ENCODE measurements around the gene SLC6A9. TPM values are rescaled to one million over a fixed set of nuclear protein-coding genes. Genes with fewer than 3 reads are reported as not detected.

The SLC6A9 gene
- total and polyA plus RNA-seq, 5 experiments from 2014 or later: 1.7 to 3.4 TPM; not detected in 3

- Mint-ChIP-seq H3K4me1 (peaks cover 20 to 29% (median 23%) of the 10 kb centered on the region in 4 donors), H3K36me3 (peaks cover 0 to 17% (median 4%) of the 10 kb centered on the region in 3 donors), H3K9me3 (no peaks in the 10 kb centered on the region), H3K27me3 (peaks cover 3 to 19% (median 11%) of the 10 kb centered on the region in 5 donors), H3K4me3 (no peak overlapping the region), H3K27ac (no peak overlapping the region)
- ATAC-seq (no peak), DNase-seq (no peak)
- POLR2A ChIA-PET: no interaction called here
Measured at GRCh38 chr1:43982241-43982640, 49.0 kb downstream of the SLC6A9 start.

- no peak overlapping the region for H3K27ac Mint-ChIP-seq
Measured at GRCh38 chr1:43981636-43982035, 49.6 kb downstream of the SLC6A9 start.

GRCh38 chr1:43981135-43981491 lies 50.1 kb downstream of the SLC6A9 start:
- peaks cover 0 to 28% (median 11%) of the 10 kb centered on the region in 3 donors for H3K36me3 Mint-ChIP-seq
- H3K27me3 Mint-ChIP-seq: peaks cover 3 to 19% (median 11%) of the 10 kb centered on the region in 5 donors
- H3K27ac Mint-ChIP-seq: no peak overlapping the region
- POLR2A ChIA-PET: interaction anchor here (0.5 kb wide), 1 partner anchor 50 kb away, joined by 4 read pairs; no protein-coding TSS in a partner anchor
- no peaks in the 10 kb centered on the region for H3K9me3 Mint-ChIP-seq
- H3K4me1 Mint-ChIP-seq: peaks cover 27 to 40% (median 34%) of the 10 kb centered on the region in 4 donors
- DNase-seq: no peak
- no peak for ATAC-seq
- peak overlapping the region in 1 of 10 donors; percentile 34 for H3K4me3 Mint-ChIP-seq

More at GRCh38 chr1:43981636-43982035, 49.6 kb downstream of the SLC6A9 start:
- Mint-ChIP-seq H3K27me3 (peaks cover 3 to 19% (median 11%) of the 10 kb centered on the region in 5 donors), H3K4me3 (peak overlapping the region in 1 of 10 donors; percentile 40), H3K36me3 (peaks cover 0 to 23% (median 10%) of the 10 kb centered on the region in 3 donors), H3K4me1 (peaks cover 26 to 35% (median 29%) of the 10 kb centered on the region in 4 donors), H3K9me3 (no peaks in the 10 kb centered on the region)
- POLR2A ChIA-PET: no interaction called here
- no peak for ATAC-seq
- no peak for DNase-seq

GRCh38 chr1:43980255-43981134 lies 50.8 kb downstream of the SLC6A9 start:
- Mint-ChIP-seq H3K27ac (peak overlapping the region in 3 of 10 donors; percentile 6 to 53 (median 7)), H3K4me3 (peak overlapping the region; percentile 74 to 91 (median 85))
- ATAC-seq: no peak

GRCh38 chr1:43979528-43980254 lies 51.6 kb downstream of the SLC6A9 start:
- ATAC-seq (no peak), DNase-seq (no peak)
- Mint-ChIP-seq H3K9me3 (no peaks in the 10 kb centered on the region), H3K4me1 (peaks cover 30 to 50% (median 40%) of the 10 kb centered on the region in 4 donors), H3K36me3 (peaks cover 0 to 28% (median 11%) of the 10 kb centered on the region in 3 donors), H3K27me3 (peaks cover 3 to 19% (median 11%) of the 10 kb centered on the region in 5 donors), H3K4me3 (peak overlapping the region; percentile 74 to 91 (median 85)), H3K27ac (peak overlapping the region in 5 of 10 donors; percentile 43 to 63 (median 53))
- POLR2A ChIA-PET: no interaction called here

More at GRCh38 chr1:43980255-43981134, 50.8 kb downstream of the SLC6A9 start:
- Mint-ChIP-seq H3K36me3 (peaks cover 0 to 28% (median 11%) of the 10 kb centered on the region in 3 donors), H3K9me3 (no peaks in the 10 kb centered on the region), H3K4me1 (peaks cover 30 to 46% (median 40%) of the 10 kb centered on the region in 4 donors), H3K27me3 (peaks cover 3 to 19% (median 11%) of the 10 kb centered on the region in 5 donors)
- DNase-seq: no peak
- POLR2A ChIA-PET: interaction anchor here (0.5 kb wide), 1 partner anchor 50 kb away, joined by 4 read pairs; no protein-coding TSS in a partner anchor

GRCh38 chr1:43979261-43979527 lies 52.1 kb downstream of the SLC6A9 start:
- POLR2A ChIA-PET: no interaction called here
- peak overlapping the region in 1 of 10 donors; percentile 74 for H3K4me3 Mint-ChIP-seq
- peaks cover 32 to 52% (median 43%) of the 10 kb centered on the region in 4 donors for H3K4me1 Mint-ChIP-seq
- no peaks in the 10 kb centered on the region for H3K9me3 Mint-ChIP-seq
- peaks cover 3 to 19% (median 11%) of the 10 kb centered on the region in 5 donors for H3K27me3 Mint-ChIP-seq
- H3K27ac Mint-ChIP-seq: no peak overlapping the region
- H3K36me3 Mint-ChIP-seq: peaks cover 0 to 28% (median 11%) of the 10 kb centered on the region in 3 donors
- DNase-seq: no peak
- no peak for ATAC-seq

GRCh38 chr1:43978551-43979260 lies 52.6 kb downstream of the SLC6A9 start, which contains the start of gene B4GALT2:
Gene B4GALT2 (plus strand): TSS chr1:43979210. CDS start chr1:43981161, 1,951 bp downstream.
- peak within 1 kb of the TSS; percentile 76 to 97 (median 86) for H3K4me3 Mint-ChIP-seq
- peak within 1 kb of the TSS in 7 of 10 donors; percentile 14 to 81 (median 54) for H3K27ac Mint-ChIP-seq
- H3K4me1 Mint-ChIP-seq: peaks cover 34 to 57% (median 48%) of the 10 kb centered on the region in 4 donors
- DNase-seq (peak in 4 of 10 donors; percentile 20 to 34 (median 28)), ATAC-seq (no peak)
- POLR2A ChIA-PET: no interaction called here
- peaks cover 0 to 28% (median 11%) of the 10 kb centered on the region in 3 donors for H3K36me3 Mint-ChIP-seq
- peaks cover 3 to 19% (median 11%) of the 10 kb centered on the region in 5 donors for H3K27me3 Mint-ChIP-seq
- no peaks in the 10 kb centered on the region for H3K9me3 Mint-ChIP-seq

GRCh38 chr1:43978264-43978550 lies 53.1 kb downstream of the SLC6A9 start:
- DNase-seq (no peak), ATAC-seq (no peak)
- Mint-ChIP-seq H3K4me1 (peaks cover 37 to 60% (median 52%) of the 10 kb centered on the region in 4 donors), H3K27me3 (peaks cover 3 to 19% (median 11%) of the 10 kb centered on the region in 5 donors), H3K4me3 (peak overlapping the region; percentile 70 to 97 (median 82)), H3K9me3 (no peaks in the 10 kb centered on the region), H3K36me3 (peaks cover 0 to 28% (median 11%) of the 10 kb centered on the region in 3 donors), H3K27ac (peak overlapping the region in 3 of 10 donors; percentile 14 to 43 (median 28))
- POLR2A ChIA-PET: no interaction called here

- peak overlapping the region; percentile 47 to 97 (median 80) for H3K4me3 Mint-ChIP-seq
- peak overlapping the region in 4 of 10 donors; percentile 18 to 50 (median 43) for H3K27ac Mint-ChIP-seq
- ATAC-seq: no peak
- DNase-seq: no peak
- H3K9me3 Mint-ChIP-seq: no peaks in the 10 kb centered on the region
- peaks cover 37 to 60% (median 53%) of the 10 kb centered on the region in 4 donors for H3K4me1 Mint-ChIP-seq
- H3K27me3 Mint-ChIP-seq: peaks cover 3 to 19% (median 11%) of the 10 kb centered on the region in 5 donors
- peaks cover 0 to 28% (median 11%) of the 10 kb centered on the region in 3 donors for H3K36me3 Mint-ChIP-seq
- POLR2A ChIA-PET: no interaction called here
Measured at GRCh38 chr1:43977376-43978263, 53.6 kb downstream of the SLC6A9 start.

- peak overlapping the region in 3 of 10 donors; percentile 34 to 43 (median 43) for H3K27ac Mint-ChIP-seq
- H3K9me3 Mint-ChIP-seq: no peaks in the 10 kb centered on the region
- peaks cover 37 to 60% (median 53%) of the 10 kb centered on the region in 4 donors for H3K4me1 Mint-ChIP-seq
- DNase-seq: no peak
- peak overlapping the region; percentile 30 to 97 (median 88) for H3K4me3 Mint-ChIP-seq
- H3K36me3 Mint-ChIP-seq: peaks cover 0 to 34% (median 11%) of the 10 kb centered on the region in 3 donors
- POLR2A ChIA-PET: interaction anchor here (1.3 kb wide), 1 partner anchor 15 kb away, joined by 4 read pairs; no protein-coding TSS in a partner anchor
- no peak for ATAC-seq
- H3K27me3 Mint-ChIP-seq: peaks cover 3 to 19% (median 11%) of the 10 kb centered on the region in 5 donors
Measured at GRCh38 chr1:43976890-43977289, 54.4 kb downstream of the SLC6A9 start.

- Mint-ChIP-seq H3K4me3 (peak overlapping the region; percentile 84 to 97 (median 93)), H3K9me3 (no peaks in the 10 kb centered on the region), H3K27ac (peak overlapping the region in 8 of 10 donors; percentile 43 to 96 (median 92)), H3K27me3 (peaks cover 3 to 15% (median 9%) of the 10 kb centered on the region in 5 donors), H3K36me3 (peaks cover 0 to 35% (median 11%) of the 10 kb centered on the region in 3 donors), H3K4me1 (peaks cover 37 to 62% (median 56%) of the 10 kb centered on the region in 4 donors)
- POLR2A ChIA-PET: interaction anchor here (1.1 to 2.6 kb wide), 7 partner anchors 12 to 56 kb away, joined by 3 to 12 read pairs (median 8); partner anchors contain the start of genes IPO13 and SLC6A9
- DNase-seq: no peak
- no peak for ATAC-seq
Measured at GRCh38 chr1:43976045-43976444, 55.2 kb downstream of the SLC6A9 start.

Data from naive thymus-derived CD8-positive, alpha-beta T cell (primary cell).